ENCODE data around the gene GABRE.
"Not testable (repeated sequence)": the region's sequence is repeated elsewhere in the genome, so short reads cannot be mapped to it uniquely, and the experiment has no call there.

- not testable (repeated sequence) for TF ChIP-seq CTCF (IDR thresholded peaks at IDR 0.05; ENCODE audit: low read length); EZH2phosphoT487 (IDR thresholded peaks at IDR 0.05; ENCODE audit: low read length); EZH2 (optimal IDR thresholded peaks at IDR 0.05; ENCODE audit: low read depth, low read length)
Observed at GRCh38 chrX:151918736-151919135, 55.7 kb downstream of the GABRE start.
